ENCODE measurements around the gene ADAMTS17.

The ADAMTS17 gene

DNA sequence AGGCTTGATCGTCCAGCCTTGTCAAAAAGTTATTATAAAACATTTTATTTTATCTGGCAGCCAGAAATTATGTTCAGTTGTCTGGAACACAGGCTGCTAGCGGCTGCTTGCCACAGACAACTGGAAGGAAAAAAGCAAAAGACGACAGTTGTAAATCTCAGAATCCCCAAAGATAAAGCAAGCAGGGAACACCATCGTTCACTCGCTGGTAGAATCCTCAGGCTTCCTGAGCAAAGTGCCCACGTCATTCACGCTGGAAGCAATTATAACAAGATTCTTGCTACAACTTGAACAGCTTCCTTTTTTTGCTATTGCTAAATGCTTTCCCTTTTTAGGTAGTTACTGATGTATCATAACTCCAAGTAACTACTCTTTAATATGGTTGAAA lies 33.6 kb downstream of the ADAMTS17 start:
- DNase-seq (no peak), ATAC-seq (no peak)
- Mint-ChIP-seq H3K27ac (peak overlapping the region in 1 of 2 donors; percentile 89), H3K9me3 (peaks cover 0 to 9% of the 10 kb centered on the region in 2 donors), H3K4me3 (no peak overlapping the region), H3K27me3 (no peaks in the 10 kb centered on the region), H3K4me1 (peaks cover 14% of the 10 kb centered on the region)

DNA sequence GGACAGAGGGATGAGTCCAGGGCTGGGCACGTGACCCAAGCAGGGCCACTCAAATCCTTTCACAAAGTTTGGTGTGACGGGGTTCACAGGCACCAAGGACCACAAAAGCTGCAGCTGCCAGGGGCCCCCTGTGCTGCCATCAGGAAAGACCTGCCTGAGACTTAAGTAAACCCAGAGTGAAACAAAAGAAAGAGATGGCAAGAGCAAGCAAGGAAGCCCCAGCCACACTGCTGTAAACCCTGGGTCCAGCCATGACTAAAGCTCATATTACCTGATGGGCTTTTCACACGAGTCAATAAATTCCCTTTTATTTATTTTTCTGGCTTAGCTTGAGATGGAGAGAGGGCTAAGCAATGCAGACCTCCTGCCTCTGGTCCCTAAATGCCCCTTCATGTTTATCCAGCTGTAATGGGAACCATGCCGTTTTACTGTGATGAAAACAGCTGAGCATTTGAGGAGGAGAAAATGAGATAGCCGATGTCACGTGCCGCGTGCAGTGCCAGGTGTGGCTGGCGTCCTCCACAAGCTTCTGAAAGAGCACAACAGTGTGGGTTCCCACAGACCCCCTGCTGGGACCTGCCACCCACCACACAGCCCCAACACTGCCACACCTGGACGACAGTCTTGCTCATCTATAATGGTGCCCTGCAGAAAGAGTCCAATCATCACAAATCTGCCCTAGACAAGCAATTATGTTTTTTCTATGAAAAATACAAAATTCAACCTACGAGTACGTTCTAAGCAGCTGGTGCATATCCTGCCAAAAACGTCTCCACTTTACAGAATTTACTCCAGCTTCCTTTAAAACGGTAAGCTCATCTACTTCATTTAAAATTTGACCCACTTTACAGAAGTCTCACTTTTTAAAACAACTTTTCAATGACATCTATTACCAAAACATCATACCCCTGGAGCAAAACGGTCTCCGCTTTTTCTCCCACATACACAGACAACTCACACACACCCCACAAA lies 34.2 kb downstream of the ADAMTS17 start:
- Mint-ChIP-seq H3K4me3 (peak overlapping the region in 1 of 2 donors; percentile 52), H3K27me3 (no peaks in the 10 kb centered on the region), H3K4me1 (peaks cover 14% of the 10 kb centered on the region), H3K27ac (peak overlapping the region in 1 of 2 donors; percentile 89), H3K9me3 (peaks cover 0 to 9% of the 10 kb centered on the region in 2 donors)
- no peak for DNase-seq
- no peak for ATAC-seq

DNA sequence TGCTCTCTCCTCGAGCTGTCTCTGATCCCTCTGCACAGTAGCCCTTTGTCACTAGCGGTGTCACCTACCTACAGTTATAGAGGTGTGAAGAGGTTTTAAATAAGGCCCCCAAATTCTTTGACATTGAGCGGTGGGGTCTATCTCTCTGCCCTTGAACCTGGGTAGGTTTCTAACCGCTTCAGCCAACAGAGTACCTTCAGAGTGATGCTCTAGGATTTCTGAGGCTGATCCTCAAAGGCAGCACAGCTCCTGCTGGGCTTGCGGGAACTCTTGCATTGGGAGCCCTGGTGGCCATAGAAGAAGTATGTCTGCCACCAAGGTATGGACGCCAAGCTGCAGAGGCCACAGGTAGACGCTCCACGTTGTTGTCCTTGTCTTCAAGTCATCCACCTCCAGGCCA lies 35.7 kb downstream of the ADAMTS17 start:
- DNase-seq: no peak
- Mint-ChIP-seq H3K27ac (no peak overlapping the region), H3K9me3 (peaks cover 0 to 8% of the 10 kb centered on the region in 2 donors), H3K4me1 (peaks cover 21% of the 10 kb centered on the region), H3K27me3 (no peaks in the 10 kb centered on the region), H3K4me3 (no peak overlapping the region)
- ATAC-seq: no peak

DNA sequence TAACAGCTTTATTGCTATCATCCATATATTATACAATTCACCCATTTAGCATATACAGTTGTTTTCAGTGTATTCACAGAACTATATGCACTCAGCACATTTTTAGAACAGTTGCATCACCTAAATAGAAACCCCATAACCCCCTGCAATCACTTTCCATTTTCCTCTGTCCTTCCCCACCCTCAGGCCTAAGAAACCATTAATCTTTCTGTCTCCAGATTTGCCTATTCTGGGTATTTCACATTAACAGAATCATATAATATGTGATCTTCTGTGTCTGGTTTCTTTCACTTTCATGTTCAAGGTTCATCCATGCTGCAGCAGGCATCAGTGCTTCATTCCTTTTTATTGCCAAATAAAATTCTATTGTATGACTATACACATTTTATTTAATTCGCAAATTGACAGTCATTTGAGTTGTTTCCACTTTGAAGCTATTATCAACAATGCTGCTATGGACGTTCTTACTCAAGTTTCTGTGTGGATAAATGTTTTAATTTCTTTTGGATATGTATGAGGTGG lies 39.8 kb downstream of the ADAMTS17 start:
- Mint-ChIP-seq H3K9me3 (peaks cover 8 to 15% of the 10 kb centered on the region in 2 donors), H3K27me3 (no peaks in the 10 kb centered on the region), H3K4me1 (peaks cover 7% of the 10 kb centered on the region), H3K4me3 (no peak overlapping the region), H3K27ac (peak overlapping the region; percentile 43 to 49)
- DNase-seq (no peak), ATAC-seq (no peak)

DNA sequence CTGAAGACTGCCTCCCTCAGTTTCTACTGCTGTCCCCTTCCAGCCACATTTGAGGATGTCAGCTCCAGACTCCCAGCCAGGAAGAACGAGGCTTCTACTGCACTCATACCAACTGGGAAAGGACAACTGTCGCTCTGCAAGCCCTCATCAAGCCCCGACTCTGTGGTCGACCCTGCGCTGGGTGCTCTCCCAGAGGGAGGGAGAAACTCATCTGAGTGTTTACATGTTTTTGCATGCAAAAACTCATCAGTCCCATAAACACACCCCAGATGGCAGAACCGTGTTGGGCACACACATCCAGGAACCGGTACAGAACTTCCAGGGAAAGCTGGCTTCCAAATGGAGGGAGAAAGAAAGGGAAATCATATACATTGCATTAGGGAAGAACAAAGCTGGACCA lies 43.5 kb downstream of the ADAMTS17 start:
- Mint-ChIP-seq H3K27me3 (no peaks in the 10 kb centered on the region), H3K9me3 (peaks cover 16 to 18% of the 10 kb centered on the region in 2 donors), H3K27ac (no peak overlapping the region), H3K4me3 (no peak overlapping the region), H3K4me1 (peaks cover 7% of the 10 kb centered on the region)
- no peak for DNase-seq
- no peak for ATAC-seq

DNA sequence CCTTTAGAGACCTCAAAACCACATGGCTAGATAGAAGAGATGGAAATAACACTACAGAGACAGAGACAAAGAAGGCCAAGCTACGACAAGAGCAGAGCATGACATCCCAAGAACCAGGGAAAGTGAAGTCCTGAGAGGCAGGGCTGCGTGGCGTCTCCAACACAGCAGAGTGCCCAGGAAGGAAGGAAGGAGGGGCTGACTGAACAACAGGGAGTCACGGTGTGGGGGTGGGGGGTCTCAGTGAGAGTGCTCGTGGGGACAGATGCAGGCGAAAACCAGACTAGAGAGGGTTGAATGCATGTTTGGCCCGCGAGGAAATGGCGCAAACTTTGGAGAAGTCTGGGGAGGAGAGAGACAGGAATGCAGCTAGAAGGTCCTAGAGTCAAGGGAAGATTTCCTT lies 44.0 kb downstream of the ADAMTS17 start:
- no peak for DNase-seq
- Mint-ChIP-seq H3K4me3 (no peak overlapping the region), H3K27ac (peak overlapping the region in 1 of 2 donors; percentile 8), H3K9me3 (peaks cover 16 to 18% of the 10 kb centered on the region in 2 donors), H3K27me3 (no peaks in the 10 kb centered on the region), H3K4me1 (peaks cover 7% of the 10 kb centered on the region)
- no peak for ATAC-seq

DNA sequence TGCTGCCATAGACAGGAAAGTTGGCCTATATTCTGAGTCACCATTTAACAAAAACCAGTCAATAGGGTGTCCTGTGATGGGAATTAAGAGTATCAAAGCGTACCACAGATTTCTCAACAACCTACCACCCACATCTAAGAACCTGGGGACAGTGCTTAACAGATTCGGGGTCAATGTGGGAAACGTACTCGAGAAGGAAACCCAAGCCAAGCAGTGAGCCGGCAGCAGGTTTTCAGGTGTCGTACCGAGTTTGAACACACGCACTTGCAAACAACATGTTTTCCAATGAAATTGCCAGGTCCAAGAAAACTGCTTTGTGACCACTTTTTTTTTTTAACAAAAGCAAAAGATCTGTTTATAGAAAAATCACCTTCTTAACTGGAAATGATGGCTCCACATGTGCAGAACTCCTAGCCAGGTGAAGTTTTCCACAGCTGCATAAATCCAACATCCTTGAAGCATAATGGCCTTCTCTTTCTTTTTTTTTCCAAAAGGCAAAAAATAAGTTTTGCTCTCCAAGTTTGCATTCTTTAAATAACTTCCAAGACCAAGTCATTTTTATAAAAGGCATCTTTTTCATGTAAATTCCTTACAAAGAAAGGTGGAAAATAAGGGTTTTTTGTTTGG lies 45.7 kb downstream of the ADAMTS17 start:
- Mint-ChIP-seq H3K4me3 (no peak overlapping the region), H3K27ac (no peak overlapping the region), H3K4me1 (no peaks in the 10 kb centered on the region), H3K9me3 (peaks cover 9 to 23% of the 10 kb centered on the region in 2 donors), H3K27me3 (no peaks in the 10 kb centered on the region)
- DNase-seq (no peak), ATAC-seq (no peak)

DNA sequence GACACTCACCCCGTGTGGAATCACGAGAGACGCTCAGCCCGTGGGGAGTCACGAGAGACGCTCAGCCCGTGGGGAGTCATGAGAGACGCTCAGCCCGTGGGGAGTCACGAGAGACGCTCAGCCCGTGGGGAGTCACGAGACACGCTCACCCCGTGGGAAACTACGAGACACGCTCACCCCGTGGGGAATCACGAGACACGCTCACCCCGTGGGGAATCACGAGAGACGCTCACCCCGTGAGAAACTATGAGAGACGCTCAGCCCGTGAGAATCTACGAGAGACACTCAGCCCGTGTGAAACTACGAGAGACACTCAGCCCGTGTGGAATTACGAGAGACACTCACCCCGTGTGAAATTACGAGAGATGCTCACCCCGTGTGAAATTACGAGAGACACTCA lies 49.8 kb downstream of the ADAMTS17 start:
- DNase-seq (no peak), ATAC-seq (no peak)
- H3K4me3 Mint-ChIP-seq: no peak overlapping the region
- no peaks in the 10 kb centered on the region for H3K4me1 Mint-ChIP-seq
- peaks cover 22 to 34% of the 10 kb centered on the region in 2 donors for H3K9me3 Mint-ChIP-seq
- H3K27ac Mint-ChIP-seq: peak overlapping the region in 1 of 2 donors; percentile 52
- H3K27me3 Mint-ChIP-seq: no peaks in the 10 kb centered on the region

DNA sequence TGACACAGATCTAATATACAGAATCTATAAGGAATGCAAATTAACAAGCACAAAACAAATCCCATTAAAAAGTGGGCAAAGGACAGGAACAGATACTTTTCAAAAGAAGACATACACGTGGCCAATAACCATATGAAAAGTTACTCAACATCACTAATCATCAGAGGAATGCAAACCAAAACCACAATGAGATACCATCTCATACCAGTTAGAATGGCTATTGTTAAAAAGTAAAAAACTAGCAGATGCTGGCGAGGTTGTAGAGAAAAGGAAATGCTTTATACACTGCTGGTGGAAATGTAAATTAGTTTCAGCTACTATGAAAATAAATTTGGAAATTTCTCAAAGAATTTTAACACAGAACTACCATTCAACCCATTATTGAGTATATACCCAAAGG lies 50.7 kb downstream of the ADAMTS17 start:
- Mint-ChIP-seq H3K4me3 (no peak overlapping the region), H3K27me3 (no peaks in the 10 kb centered on the region), H3K27ac (no peak overlapping the region), H3K4me1 (no peaks in the 10 kb centered on the region), H3K9me3 (peaks cover 22 to 34% of the 10 kb centered on the region in 2 donors)
- no peak for DNase-seq
- ATAC-seq: no peak

DNA sequence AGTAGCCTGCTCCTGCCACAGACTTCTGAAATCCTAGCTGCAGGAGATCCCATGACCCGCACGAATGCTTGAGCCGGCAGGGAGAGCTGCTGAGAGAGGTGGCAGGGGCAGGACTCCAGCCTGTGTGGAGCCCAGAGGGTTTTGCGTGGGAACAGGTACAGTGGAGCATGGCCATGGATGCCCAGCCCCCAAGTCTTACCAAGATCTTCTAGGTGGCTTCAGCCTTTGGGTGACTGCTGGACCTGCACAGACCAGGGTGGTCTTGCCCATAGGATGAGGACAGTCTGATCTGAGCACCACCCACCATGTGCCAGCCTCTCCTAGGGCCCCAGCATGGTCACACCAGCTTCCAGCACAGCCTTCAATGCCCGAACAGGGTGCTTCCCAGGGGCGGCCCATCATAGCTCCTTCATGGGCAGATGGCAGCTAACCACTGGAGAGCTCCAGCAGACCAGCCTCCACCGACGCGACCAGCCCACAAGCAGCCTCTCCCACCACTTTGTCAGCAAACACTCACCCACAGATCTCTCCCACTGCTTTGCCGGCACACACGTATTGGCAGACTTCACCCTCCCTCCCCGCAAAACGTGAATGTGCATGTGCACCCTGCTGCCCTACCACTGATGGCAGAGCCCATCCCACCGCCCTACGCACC lies 56.0 kb downstream of the ADAMTS17 start:
- Mint-ChIP-seq H3K27me3 (no peaks in the 10 kb centered on the region), H3K4me3 (no peak overlapping the region)

DNA sequence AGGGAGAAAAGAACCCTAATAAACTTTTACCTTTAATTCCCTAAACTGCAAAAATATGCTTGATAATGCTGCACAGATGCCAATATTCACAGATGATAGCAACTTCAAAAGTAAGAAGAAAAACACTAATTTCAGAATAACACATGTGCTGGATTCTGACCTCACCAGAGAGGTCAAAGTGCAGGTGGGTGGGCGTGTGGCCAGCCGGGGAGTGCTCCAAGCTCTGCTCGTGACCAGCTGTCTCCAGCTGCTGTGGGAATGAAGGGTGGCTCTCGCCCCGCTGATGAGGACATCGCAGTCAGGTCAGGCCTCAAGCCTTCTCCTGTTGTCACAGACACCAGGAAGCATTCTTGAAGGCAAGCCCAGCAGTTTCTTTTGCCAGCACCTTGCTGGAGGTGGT lies 57.1 kb downstream of the ADAMTS17 start:
- Mint-ChIP-seq H3K4me1 (no peaks in the 10 kb centered on the region), H3K4me3 (no peak overlapping the region), H3K9me3 (peaks cover 13 to 19% of the 10 kb centered on the region in 2 donors), H3K27me3 (no peaks in the 10 kb centered on the region), H3K27ac (no peak overlapping the region)
- no peak for DNase-seq
- no peak for ATAC-seq

More for the DNA sequence above, 56.0 kb downstream of the ADAMTS17 start:
- Mint-ChIP-seq H3K27ac (peak overlapping the region in 1 of 2 donors; percentile 57), H3K9me3 (peaks cover 13 to 21% of the 10 kb centered on the region in 2 donors), H3K4me1 (no peaks in the 10 kb centered on the region)
- DNase-seq (no peak), ATAC-seq (no peak)

DNA sequence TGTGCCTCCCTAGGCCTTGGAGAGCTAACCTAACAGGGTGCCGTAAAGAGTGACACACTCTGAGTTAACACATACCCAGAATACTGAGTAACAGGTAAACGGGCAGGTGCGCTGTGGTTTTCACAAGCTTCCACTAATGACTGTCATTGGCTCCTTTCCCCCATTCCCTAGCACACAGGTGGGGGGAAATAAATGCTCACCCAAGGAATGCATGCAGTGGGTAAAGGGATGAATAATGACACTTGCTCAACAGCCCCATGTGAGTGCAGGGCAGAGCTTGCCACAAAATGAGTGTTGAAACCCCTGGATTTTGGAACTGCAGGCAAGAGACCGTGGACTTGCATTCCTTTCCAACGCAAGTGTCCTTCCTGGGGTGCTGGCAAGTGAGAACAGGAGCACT lies 57.6 kb downstream of the ADAMTS17 start:
- Mint-ChIP-seq H3K4me3 (no peak overlapping the region), H3K9me3 (peaks cover 9 to 14% of the 10 kb centered on the region in 2 donors), H3K4me1 (no peaks in the 10 kb centered on the region), H3K27me3 (no peaks in the 10 kb centered on the region), H3K27ac (no peak overlapping the region)
- DNase-seq: no peak
- ATAC-seq: no peak

DNA sequence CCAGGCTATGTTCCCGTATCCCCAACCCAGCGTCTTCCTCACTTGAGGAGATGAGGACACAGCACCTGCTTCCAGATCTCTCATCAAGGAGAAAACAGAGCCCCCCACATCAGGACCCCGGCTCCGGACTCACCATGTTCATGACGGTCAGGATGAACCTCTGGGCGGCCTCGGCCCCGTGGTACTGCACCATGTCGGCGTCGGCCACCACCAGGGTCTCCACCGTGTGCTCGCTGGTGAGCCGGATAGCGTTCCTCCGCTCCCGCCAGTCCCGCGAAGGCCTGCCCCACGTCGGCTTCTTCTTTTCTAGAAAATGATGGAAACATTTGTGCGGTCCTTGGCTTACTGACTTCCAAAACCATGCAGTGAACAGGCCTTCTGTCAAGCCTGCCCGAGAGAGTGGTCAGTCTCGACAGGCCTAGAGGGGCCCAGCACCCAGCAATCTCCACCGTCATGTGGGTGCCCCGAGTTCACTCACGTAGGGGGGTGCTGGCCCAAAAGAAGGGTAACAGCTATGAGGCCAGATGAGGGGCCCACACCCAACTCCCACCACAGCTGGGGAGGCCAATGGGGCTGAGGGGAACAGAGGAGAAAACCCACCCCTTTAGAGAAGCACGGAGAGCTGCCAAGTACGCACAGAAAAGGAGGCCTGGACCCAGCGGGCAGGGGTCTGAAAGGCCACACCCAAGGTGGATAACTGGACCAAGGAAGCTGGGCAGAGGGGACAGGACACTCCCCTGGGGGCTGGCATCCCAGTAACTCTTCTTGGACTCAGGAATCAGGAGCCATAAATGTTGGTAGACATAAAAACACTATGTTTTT lies 60.5 kb downstream of the ADAMTS17 start:
- Mint-ChIP-seq H3K4me3 (no peak overlapping the region), H3K27ac (no peak overlapping the region), H3K4me1 (no peaks in the 10 kb centered on the region), H3K27me3 (no peaks in the 10 kb centered on the region), H3K9me3 (no peaks in the 10 kb centered on the region)
- DNase-seq (no peak), ATAC-seq (no peak)

DNA sequence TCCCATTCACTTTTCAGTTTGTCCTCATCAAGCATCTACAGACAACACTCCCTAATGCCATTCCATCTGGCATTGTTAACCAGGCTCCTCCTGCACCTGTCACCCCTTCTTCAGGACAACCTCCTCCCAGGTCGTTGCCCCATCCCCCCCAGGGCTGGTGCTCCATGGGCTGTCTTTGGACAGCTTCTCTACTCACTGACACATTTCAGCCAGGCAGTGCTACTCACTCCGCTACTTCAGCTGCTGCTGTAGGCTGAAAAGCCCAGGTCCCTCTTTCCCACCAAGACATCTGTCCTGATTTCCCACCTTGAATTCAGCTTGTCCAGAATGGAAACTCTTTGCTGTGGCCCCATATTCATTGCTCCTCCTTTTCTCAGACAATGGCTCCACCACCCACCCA lies 61.9 kb downstream of the ADAMTS17 start:
- DNase-seq (no peak), ATAC-seq (no peak)
- Mint-ChIP-seq H3K27ac (peak overlapping the region; percentile 19 to 29), H3K27me3 (no peaks in the 10 kb centered on the region), H3K4me3 (no peak overlapping the region), H3K9me3 (peaks cover 4% of the 10 kb centered on the region in 2 donors), H3K4me1 (no peaks in the 10 kb centered on the region)

DNA sequence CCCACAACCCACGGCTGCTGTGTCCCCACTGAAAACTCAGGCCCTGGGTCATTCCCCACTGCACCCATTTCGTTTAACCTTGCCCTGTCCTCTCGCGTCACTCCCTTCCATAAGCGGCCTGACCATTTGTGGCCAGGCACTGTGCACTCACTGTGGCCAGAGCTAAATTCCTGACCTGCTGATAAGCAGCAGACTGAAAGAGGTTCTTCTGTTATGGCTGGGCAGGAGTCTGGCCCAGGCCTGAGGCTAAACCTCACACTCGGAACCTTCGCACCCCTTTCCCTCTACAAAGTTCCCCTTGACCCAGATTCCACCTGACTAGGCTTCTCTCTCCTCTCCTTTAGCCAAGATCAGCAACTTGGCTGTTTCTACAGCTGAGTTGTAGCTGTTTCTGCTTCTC lies 62.3 kb downstream of the ADAMTS17 start:
- peak overlapping the region in 1 of 2 donors; percentile 29 for H3K27ac Mint-ChIP-seq
- peaks cover 5 to 7% of the 10 kb centered on the region in 2 donors for H3K9me3 Mint-ChIP-seq
- no peaks in the 10 kb centered on the region for H3K27me3 Mint-ChIP-seq
- no peak for ATAC-seq
- H3K4me1 Mint-ChIP-seq: no peaks in the 10 kb centered on the region
- DNase-seq: no peak
- H3K4me3 Mint-ChIP-seq: no peak overlapping the region

Data from stimulated activated naive CD8-positive, alpha-beta T cell treated with anti-CD3 and anti-CD28 coated beads, Interleukin-15, amount 100 ng/mL, for 72 hours (primary cell).